UCSD-AML1 (cell line): ENCODE measurements around the gene TMEM143.
"Not testable (repeated sequence)": the region's sequence is repeated elsewhere in the genome, so short reads cannot be mapped to it uniquely, and the experiment has no call there.

Experiments
- DNase-seq: peaks from one replicate; lab custom pipeline; 2025; ENCODE audit not compliant: unreplicated experiment; lab: John Stamatoyannopoulos, UW

Gene TMEM143

DNA sequence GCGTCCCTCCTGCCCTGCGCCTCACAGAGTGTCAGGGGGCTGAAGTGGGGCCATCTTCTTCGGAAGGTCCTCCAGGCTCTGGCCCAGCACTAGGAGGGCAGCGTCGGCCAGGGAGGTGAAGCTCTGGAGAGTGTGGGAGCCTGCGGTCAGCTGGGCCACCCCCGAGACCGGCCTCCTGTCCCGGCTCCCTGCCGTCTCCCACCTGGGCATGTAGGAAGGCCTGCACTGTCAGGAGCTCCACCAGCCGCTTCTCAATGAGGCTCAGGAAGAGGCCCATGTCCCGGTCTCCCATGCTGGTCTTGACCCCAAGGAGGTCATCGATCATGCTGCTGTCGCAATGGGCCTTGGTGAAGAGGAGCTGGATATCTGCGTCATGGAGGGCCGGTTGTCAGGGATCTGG is 65.8 kb downstream of the TMEM143 start:
- no peak for DNase-seq

DNA sequence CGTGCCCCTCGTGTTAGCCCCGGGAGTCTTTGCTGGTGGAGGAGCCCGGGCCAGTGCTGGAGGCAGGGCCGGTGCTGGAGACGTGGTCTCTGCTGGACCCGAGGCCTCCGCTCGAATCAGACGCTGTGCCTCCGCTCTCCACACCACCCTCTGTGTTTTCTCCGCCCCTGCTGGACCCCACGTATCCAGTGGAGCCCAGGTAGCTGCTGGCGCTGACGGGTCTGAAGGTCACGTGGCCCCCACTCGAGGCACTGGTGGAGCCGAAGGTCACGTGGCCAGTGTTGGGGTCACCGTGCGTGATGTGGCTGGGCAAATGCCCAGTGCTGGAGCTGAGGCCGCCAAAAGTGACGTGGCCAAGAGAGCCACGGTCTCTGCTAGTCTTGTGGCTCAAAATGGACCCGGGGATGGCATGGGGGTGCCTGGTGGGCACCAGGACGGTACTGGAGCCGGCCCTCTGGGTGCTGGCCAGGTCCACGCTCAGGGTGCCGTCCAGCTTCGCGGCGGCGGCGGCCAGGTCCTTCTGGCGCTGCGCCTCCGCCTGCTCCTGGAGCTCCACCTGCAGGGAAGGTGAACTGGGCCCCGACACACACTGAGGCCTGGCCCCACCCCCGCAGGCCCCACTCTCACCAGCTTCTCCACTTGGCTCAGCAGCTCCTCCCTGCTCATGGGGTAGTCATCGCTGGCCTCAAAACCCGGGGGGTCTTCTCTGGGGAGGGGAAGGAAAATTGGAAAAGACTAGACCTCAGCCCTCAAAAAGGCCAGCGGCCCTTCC is 66.6 kb downstream of the TMEM143 start:
- DNase-seq: no peak

DNA sequence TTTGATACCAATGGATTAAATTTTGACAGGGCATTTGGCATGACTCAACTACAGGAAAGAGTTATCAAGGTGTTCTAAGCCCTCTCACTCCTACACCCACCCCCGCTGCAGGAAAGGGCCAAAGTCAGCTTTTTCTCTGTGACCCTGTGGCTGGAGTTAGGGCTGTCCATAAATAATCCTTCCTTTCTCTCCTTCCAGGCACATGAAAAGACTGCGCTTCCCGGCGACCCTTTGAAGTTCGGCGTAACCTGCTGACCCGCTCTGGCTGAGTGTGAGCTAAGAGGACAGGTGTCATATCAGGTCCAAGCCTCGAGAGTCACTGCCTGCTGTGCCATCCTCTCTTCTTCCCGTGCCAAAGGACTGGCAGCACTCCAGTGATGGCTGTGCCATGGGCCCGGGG is 68.3 kb downstream of the TMEM143 start:
- no peak for DNase-seq

DNA sequence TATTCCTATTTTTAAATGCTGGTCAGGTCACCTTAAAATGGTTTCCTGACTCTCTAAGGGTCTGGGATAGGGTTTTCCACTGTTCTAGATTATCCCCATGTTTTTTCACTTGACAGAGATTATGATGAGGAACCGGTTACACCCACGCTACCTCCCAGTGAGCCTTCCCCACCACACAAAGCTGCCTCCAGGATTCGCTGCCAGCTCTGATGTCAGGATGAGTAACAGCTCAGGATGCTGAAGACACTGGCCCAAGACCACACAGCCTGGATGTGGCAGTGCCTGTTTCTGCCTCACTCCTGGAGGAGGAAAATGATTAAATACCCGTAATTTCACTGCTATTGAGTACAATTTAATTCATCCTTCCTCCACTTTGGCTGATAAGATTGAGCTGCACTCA is 70.9 kb downstream of the TMEM143 start:
- no peak for DNase-seq

DNA sequence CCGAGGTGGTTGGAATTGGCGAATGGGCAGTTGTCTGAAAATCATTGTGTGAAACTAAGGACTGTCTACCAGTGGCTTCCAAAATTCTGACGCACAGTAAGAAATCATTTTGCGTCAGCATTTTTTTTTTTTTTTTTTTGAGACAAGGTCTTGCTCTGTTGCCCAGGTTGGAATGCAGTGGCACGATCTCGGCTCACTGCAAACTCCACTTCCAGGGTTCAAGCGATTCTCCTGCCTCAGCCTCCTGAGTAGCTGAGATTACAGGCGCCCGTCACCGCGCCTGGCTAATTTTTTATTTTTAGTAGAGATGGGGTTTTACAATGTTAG is 72.3 kb downstream of the TMEM143 start:
- not testable (repeated sequence) for DNase-seq

DNA sequence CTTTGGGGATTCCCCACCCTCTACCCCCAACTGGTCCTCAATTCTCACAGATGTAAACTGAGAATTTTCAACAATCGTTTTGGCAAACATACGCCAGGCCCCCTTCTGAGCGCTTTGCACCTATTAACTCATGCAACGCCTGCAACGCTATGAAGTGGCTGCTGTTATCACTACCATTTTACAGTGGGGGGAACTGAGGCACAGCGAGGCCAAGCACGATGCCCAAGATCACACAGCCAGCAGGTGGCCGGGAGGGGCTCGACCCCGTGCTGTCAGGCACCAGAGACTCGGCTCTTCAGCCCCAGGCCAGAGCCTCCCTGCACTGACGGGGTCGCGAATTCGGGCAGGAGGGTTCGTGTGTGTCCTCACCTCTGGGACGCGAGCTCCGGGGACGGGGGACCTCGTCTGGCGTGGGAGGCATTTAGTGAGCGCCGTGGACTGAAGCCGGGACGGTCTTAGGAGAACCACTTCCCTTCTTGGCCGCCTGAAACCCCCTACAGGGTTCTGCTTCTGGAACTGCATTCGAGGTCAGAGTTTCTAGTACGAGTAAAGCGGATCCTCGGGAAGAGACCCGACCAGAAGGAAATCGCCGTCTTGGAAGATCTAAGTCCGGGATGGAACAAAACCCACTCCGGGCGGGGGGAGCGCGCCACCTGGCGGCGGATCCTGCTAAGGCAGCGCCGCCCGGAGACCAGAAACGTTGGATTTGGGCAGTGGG is 72.8 kb downstream of the TMEM143 start:
- DNase-seq: peak; percentile 70

DNA sequence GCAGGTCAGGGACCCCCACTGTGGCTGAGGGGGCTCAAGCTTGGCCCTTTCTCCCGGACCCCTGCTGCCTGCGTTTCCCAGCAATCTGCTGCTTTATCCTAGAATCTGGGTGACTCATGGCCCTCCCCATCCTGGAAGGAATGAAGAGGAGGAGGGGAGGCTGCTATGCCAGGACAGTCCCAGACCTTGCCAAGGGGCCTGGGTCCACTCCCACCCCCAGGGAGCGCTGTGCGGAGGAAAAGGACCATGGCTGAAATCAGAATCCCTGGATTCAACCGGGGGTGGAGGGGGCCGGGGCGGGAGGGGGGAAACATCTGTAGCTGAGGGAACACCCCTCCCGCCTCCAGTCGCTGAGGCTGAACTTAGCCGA is 73.4 kb downstream of the TMEM143 start:
- DNase-seq: no peak

DNA sequence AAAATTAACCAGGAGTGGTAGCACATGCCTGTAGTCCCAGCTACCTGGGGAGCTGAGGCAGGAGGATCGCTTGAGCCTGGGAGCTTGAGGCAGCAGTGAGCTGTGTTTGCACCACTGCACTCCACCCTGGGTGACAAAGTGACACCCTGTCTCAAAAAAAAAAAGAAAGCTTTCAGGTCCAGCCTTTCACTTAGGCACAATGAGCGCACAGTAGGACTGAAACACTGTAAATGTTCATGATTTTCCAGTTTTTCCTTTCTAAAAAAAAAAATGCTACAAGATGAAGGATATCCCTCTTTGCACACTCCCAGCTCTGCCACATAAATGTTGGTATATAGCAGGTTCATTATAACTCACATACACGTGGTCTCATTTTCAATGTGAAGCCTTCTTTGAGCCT is 76.0 kb downstream of the TMEM143 start:
- DNase-seq: no peak

DNA sequence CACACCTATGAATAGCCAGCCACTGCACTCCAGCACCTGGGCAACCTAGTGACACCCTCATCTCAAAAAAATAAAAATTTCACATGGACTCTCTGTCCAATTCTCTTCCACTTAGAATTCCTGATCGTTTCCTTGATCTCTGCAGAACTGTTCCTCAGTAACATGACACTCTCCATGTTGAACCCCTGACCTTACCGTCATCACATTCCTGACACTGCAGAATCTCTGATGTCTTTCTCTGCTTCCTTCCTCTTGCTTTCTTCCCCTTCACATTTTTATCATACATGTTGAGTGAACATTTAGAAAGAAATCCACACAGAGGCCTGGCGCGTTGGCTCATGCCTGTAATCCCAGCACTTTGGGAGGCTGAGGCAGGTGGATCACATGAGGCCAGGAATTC is 78.8 kb downstream of the TMEM143 start:
- no peak for DNase-seq

DNA sequence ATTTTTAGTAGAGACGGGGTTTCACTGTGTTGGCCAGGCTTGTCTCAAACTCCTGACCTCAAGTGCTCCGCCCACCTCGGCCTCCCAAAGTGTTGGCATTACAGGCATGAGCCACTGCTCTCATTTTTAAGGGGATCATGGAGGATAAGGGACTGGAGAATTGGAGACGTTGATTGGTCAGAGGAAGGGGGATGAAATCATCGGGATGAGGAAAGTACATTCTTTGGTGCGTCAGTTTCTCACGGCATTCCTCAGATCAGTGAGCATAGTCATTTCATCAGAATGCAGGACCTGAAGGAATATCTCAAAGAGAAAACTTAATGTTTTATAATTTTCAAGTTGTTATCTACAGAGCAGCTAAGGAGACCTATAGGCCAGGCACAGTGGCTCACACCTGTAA is 79.8 kb downstream of the TMEM143 start:
- no peak for DNase-seq
